ENCODE data around the gene ITPR2.

Gene ITPR2

GRCh38 chr12:26691234-26691970 lies 141.6 kb downstream of the ITPR2 start:
- no peak for TF ChIP-seq CTCF (IDR thresholded peaks at IDR 0.05)

- no peak for TF ChIP-seq CTCF (IDR thresholded peaks at IDR 0.05)
Observed at GRCh38 chr12:26690601-26691000, 142.4 kb downstream of the ITPR2 start.

- no peak for TF ChIP-seq CTCF (IDR thresholded peaks at IDR 0.05)
Observed at GRCh38 chr12:26689281-26689841, 143.6 kb downstream of the ITPR2 start.

- no peak for TF ChIP-seq CTCF (IDR thresholded peaks at IDR 0.05)
Observed at GRCh38 chr12:26688344-26688904, 144.6 kb downstream of the ITPR2 start.

- TF ChIP-seq CTCF (IDR thresholded peaks at IDR 0.05) = no peak
Observed at GRCh38 chr12:26686408-26686807, 146.6 kb downstream of the ITPR2 start.

- no peak for TF ChIP-seq CTCF (IDR thresholded peaks at IDR 0.05)
Observed at GRCh38 chr12:26684101-26684500, 148.9 kb downstream of the ITPR2 start.

GRCh38 chr12:26683443-26683842 lies 149.6 kb downstream of the ITPR2 start:
- TF ChIP-seq CTCF (IDR thresholded peaks at IDR 0.05) = no peak

Measured in LNCAP (cell line).